SK-N-SH treated with all-trans-retinoic acid at 6 μM for 48 hours (cell line): ENCODE results near the gene STARD9.

Experiments used
- ATAC-seq: fragments of 200-7000 bp; cut with Tn5 transposase; 3 replicates; pipeline ENCODE4 v1.9.1; 2020; ENCODE audit warnings: mild to moderate bottlenecking, moderate library complexity
- BACH2 ChIP-seq: fragments of 250-450 bp; sonication (Bioruptor Pico); IDR thresholded peaks from 2 replicates; pipeline ENCODE4 v1.9.0; 2021; ENCODE audit warnings: mild to moderate bottlenecking, borderline replicate concordance
- CREB5 ChIP-seq: fragments of 250-450 bp; sonication (Bioruptor Pico); IDR thresholded peaks from 2 replicates; pipeline ENCODE4 v1.5.1; 2020; ENCODE audit warnings: low read depth, mild to moderate bottlenecking, moderate library complexity
- CSDC2 ChIP-seq: fragments of 250-450 bp; sonication (Bioruptor Pico); IDR thresholded peaks from 2 replicates; pipeline ENCODE4 v1.5.0; 2020; ENCODE audit warnings: mild to moderate bottlenecking, moderate library complexity
- ESRRG ChIP-seq: fragments of 250-450 bp; sonication (Bioruptor Pico); IDR thresholded peaks from 2 replicates; pipeline ENCODE4 v1.6.1; 2021; ENCODE audit warnings: mild to moderate bottlenecking
- GLIS3 ChIP-seq: fragments of 250-450 bp; sonication (Bioruptor Pico); IDR thresholded peaks from 2 replicates; pipeline ENCODE4 v1.5.0; 2020; ENCODE audit warnings: mild to moderate bottlenecking, moderate library complexity
- ISL1 ChIP-seq: fragments of 250-450 bp; sonication (Bioruptor Pico); IDR thresholded peaks from 2 replicates; pipeline ENCODE4 v2.1.2; 2022; ENCODE audit warnings: mild to moderate bottlenecking, moderate library complexity
- OSR1 ChIP-seq: fragments of 250-450 bp; sonication (Bioruptor Pico); IDR thresholded peaks from 2 replicates; pipeline ENCODE4 v1.8.0; 2022; ENCODE audit warnings: moderate library complexity, mild to moderate bottlenecking, inconsistent platforms
- PATZ1 ChIP-seq: fragments of 250-450 bp; sonication (Bioruptor Pico); IDR thresholded peaks from 2 replicates; pipeline ENCODE4 v1.8.0; 2020; ENCODE audit warnings: mild to moderate bottlenecking, moderate library complexity, borderline replicate concordance
- PPARA ChIP-seq: fragments of 250-450 bp; sonication (Bioruptor Pico); IDR thresholded peaks from 2 replicates; pipeline ENCODE4 v1.5.0; 2020; ENCODE audit warnings: mild to moderate bottlenecking, borderline replicate concordance
- RARB ChIP-seq: fragments of 250-450 bp; sonication (Bioruptor Pico); IDR thresholded peaks from 2 replicates; pipeline ENCODE4 v1.8.0; 2021; ENCODE audit warnings: mild to moderate bottlenecking, moderate library complexity
- SNAI2 ChIP-seq: fragments of 250-450 bp; sonication (Bioruptor Pico); IDR thresholded peaks from 2 replicates; pipeline ENCODE4 v1.5.0; 2020; ENCODE audit warnings: mild to moderate bottlenecking, moderate library complexity
- TCF4 ChIP-seq: fragments of 250-450 bp; sonication (Bioruptor Pico); IDR thresholded peaks from 2 replicates; pipeline ENCODE4 v1.8.0; 2021; ENCODE audit warnings: mild to moderate bottlenecking, moderate library complexity, borderline replicate concordance
- ZC3H10 ChIP-seq: fragments of 250-450 bp; sonication (Bioruptor Pico); IDR thresholded peaks from 2 replicates; pipeline ENCODE4 v1.5.1; 2021; ENCODE audit warnings: mild to moderate bottlenecking, moderate library complexity
- ZFP3 ChIP-seq: fragments of 250-450 bp; sonication (Bioruptor Pico); IDR thresholded peaks from 2 replicates; pipeline ENCODE4 v1.5.0; 2020; ENCODE audit warnings: mild to moderate bottlenecking, moderate library complexity
- ZFP30 ChIP-seq: fragments of 450-650 bp; formaldehyde crosslinking; IDR thresholded peaks from 2 replicates; pipeline ENCODE4 v1.5.0; 2022; ENCODE audit warnings: mild to moderate bottlenecking, moderate library complexity
- ZNF70 ChIP-seq: fragments of 450-650 bp; formaldehyde crosslinking; IDR thresholded peaks from 2 replicates; pipeline ENCODE4 v1.5.0; 2020; ENCODE audit warnings: mild to moderate bottlenecking, moderate library complexity
- ZNF8 ChIP-seq: fragments of 450-650 bp; formaldehyde crosslinking; IDR thresholded peaks from 2 replicates; pipeline ENCODE4 v1.5.0; 2020; ENCODE audit warnings: mild to moderate bottlenecking, moderate library complexity
- TF ChIP-seq, protein P1 (sequence below): fragments of 250-450 bp; sonication (Bioruptor Pico); IDR thresholded peaks from 2 replicates; pipeline ENCODE4 v1.5.0; 2020; ENCODE audit warnings: mild to moderate bottlenecking, moderate library complexity
- TF ChIP-seq, protein P2 (sequence below): fragments of 250-450 bp; sonication (Bioruptor Pico); IDR thresholded peaks from 2 replicates; pipeline ENCODE4 v1.5.1; 2021; ENCODE audit warnings: mild to moderate bottlenecking, moderate library complexity
- TF ChIP-seq, protein P3 (sequence below): fragments of 250-450 bp; sonication (Bioruptor Pico); IDR thresholded peaks from 2 replicates; pipeline ENCODE4 v1.8.0; 2021; ENCODE audit warnings: low read depth, mild to moderate bottlenecking, moderate library complexity, borderline replicate concordance

The STARD9 gene

GRCh38 chr15:42616107-42616506 lies 40.7 kb downstream of the STARD9 start (continued):
- TF ChIP-seq ZNF8 (CRISPR knock-in tag) (no peak), CREB5 (no peak)

DNA sequence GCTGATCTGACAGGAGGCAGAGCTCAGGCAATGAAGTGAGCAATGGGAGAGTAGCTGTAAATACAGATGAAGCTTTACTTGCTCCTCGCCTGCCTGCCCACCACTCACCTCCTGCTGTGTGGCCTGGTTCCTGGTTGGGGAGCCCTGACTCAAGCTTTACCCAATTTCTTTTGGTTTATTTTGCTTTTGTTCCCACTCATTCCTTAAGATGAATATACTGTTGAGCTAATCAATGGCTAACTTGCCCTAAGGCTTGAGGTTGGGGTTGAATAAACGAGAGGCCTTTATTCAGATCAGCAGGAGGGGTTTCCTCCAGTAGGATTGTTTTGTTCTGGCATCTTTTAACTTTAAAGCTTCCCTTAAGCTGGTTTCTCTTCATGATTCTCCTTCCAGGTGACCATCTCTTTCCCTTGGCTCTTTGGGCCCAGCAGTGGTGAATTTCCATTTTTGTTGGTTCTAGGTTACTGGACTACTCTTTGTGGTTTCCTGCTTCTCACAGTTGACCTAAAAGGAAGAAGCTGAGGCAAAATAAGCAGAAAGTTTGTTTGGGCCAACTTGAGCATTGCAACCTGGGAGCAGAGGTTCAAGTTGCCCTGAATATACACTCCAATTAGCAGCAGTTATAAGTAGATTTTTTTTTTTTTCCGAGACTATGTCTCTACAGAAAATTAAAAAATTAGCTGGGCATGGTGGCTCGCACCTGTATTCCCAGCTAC lies 44.4 kb downstream of the STARD9 start:
- TF ChIP-seq ZFP3: no peak
- ATAC-seq: no peak

DNA sequence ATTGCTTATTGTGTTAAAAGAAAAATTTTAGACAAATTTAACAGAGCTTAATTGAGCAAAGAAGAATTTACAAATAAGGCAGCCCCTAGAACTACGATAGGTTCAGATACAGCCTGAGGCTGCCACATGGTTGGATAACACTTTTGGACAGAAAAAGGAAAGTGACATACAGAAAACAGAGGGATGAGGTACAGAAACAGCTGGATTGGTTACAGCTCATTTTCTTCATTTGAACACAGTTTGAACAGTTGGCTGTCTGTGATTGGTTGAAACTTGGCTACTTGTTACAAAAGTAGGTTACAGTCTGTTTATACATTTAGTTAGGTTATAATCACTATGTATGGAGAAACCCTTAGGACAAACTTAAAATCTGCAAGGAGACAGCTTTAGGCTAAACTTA lies 46.0 kb downstream of the STARD9 start:
- no peak for ATAC-seq
- TF ChIP-seq ISL1 (CRISPR knock-in tag) (no peak), OSR1 (CRISPR knock-in tag) (no peak), ZFP30 (CRISPR knock-in tag) (no peak), ZC3H10 (CRISPR knock-in tag) (no peak), SNAI2 (CRISPR knock-in tag) (no peak), CSDC2 (CRISPR knock-in tag) (no peak), RARB (CRISPR knock-in tag) (no peak), PPARA (CRISPR knock-in tag) (no peak), ZNF8 (CRISPR knock-in tag) (no peak), CREB5 (no peak), PATZ1 (CRISPR knock-in tag) (no peak), TCF4 (CRISPR knock-in tag) (no peak), BACH2 (CRISPR knock-in tag) (no peak), ESRRG (CRISPR knock-in tag) (no peak), GLIS3 (CRISPR knock-in tag) (no peak), ZNF70 (no peak), ZFP3 (no peak)
- TF ChIP-seq, protein P1, sequence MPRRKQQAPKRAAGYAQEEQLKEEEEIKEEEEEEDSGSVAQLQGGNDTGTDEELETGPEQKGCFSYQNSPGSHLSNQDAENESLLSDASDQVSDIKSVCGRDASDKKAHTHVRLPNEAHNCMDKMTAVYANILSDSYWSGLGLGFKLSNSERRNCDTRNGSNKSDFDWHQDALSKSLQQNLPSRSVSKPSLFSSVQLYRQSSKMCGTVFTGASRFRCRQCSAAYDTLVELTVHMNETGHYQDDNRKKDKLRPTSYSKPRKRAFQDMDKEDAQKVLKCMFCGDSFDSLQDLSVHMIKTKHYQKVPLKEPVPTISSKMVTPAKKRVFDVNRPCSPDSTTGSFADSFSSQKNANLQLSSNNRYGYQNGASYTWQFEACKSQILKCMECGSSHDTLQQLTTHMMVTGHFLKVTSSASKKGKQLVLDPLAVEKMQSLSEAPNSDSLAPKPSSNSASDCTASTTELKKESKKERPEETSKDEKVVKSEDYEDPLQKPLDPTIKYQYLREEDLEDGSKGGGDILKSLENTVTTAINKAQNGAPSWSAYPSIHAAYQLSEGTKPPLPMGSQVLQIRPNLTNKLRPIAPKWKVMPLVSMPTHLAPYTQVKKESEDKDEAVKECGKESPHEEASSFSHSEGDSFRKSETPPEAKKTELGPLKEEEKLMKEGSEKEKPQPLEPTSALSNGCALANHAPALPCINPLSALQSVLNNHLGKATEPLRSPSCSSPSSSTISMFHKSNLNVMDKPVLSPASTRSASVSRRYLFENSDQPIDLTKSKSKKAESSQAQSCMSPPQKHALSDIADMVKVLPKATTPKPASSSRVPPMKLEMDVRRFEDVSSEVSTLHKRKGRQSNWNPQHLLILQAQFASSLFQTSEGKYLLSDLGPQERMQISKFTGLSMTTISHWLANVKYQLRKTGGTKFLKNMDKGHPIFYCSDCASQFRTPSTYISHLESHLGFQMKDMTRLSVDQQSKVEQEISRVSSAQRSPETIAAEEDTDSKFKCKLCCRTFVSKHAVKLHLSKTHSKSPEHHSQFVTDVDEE: no peak
- TF ChIP-seq, protein P2, sequence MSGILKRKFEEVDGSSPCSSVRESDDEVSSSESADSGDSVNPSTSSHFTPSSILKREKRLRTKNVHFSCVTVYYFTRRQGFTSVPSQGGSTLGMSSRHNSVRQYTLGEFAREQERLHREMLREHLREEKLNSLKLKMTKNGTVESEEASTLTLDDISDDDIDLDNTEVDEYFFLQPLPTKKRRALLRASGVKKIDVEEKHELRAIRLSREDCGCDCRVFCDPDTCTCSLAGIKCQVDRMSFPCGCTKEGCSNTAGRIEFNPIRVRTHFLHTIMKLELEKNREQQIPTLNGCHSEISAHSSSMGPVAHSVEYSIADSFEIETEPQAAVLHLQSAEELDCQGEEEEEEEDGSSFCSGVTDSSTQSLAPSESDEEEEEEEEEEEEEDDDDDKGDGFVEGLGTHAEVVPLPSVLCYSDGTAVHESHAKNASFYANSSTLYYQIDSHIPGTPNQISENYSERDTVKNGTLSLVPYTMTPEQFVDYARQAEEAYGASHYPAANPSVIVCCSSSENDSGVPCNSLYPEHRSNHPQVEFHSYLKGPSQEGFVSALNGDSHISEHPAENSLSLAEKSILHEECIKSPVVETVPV: no peak
- TF ChIP-seq, protein P3, sequence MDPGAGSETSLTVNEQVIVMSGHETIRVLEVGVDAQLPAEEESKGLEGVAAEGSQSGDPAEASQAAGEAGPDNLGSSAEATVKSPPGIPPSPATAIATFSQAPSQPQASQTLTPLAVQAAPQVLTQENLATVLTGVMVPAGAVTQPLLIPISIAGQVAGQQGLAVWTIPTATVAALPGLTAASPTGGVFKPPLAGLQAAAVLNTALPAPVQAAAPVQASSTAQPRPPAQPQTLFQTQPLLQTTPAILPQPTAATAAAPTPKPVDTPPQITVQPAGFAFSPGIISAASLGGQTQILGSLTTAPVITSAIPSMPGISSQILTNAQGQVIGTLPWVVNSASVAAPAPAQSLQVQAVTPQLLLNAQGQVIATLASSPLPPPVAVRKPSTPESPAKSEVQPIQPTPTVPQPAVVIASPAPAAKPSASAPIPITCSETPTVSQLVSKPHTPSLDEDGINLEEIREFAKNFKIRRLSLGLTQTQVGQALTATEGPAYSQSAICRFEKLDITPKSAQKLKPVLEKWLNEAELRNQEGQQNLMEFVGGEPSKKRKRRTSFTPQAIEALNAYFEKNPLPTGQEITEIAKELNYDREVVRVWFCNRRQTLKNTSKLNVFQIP: no peak
